Spleen (tissue), 7 donors: ENCODE measurements around the gene RGR.

Experiments
- CTCF ChIP-seq, 11 experiments: fragments of 200-600 bp in 7 of 11; fragments of 450-650 bp in 4 of 11; sonication (generic) in 4 of 11; IDR thresholded peaks in 8 of 11; conservative IDR thresholded peaks in 3 of 11; 1 replicate in 7 of 11; 2 replicates in 4 of 11; pipeline versions ENCODE4 v1.4.0 to v1.8.0; 2016 to 2021; ENCODE audit warnings: antibody characterized with exemption in 11 of 11, inconsistent platforms in 4 of 11, mild to moderate bottlenecking in 1 of 11
- POLR2A ChIP-seq, 3 donors: fragments of 450-650 bp; IDR thresholded peaks; one replicate each; pipeline ENCODE4 v1.5.1; 2017; ENCODE audit warnings: antibody characterized with exemption in 3 of 3, mild to moderate bottlenecking in 1 of 3
- donor health status: DM: no; HTN: no; CAD: no; lungs with moderate emphysema.
- donor health status: DM: no; HTN: no; CAD: no.
- donor health status: DM: no; HTN: no; CAD: no.

GRCh38 chr10:84214612-84215235 lies 30.1 kb upstream of the RGR start:
- TF ChIP-seq CTCF (IDR thresholded peaks at IDR 0.05 in 8 of 11, conservative IDR thresholded peaks at IDR 0.05 in 3 of 11) (peak in 6 of 11 experiments; percentile 15 to 68 (median 36)), POLR2A (IDR thresholded peaks at IDR 0.05) (no peak)
